Esophagus muscularis mucosa (tissue), 4 donors: ENCODE results near the gene GON7.

ENCODE experiments used
- EP300 ChIP-seq: sonication (generic); formaldehyde crosslinking; IDR thresholded peaks from one replicate; pipeline ENCODE4 v1.6.1; 2017; ENCODE audit warnings: antibody characterized with exemption
- POLR2A ChIP-seq: fragments of 450-650 bp; IDR thresholded peaks from one replicate; pipeline ENCODE4 v1.6.1; 2017; ENCODE audit warnings: antibody characterized with exemption, moderate library complexity, mild to moderate bottlenecking, low read depth
- POLR2AphosphoS5 ChIP-seq, 2 donors: sonication (generic); formaldehyde crosslinking; IDR thresholded peaks; one replicate each; pipeline ENCODE4 v1.6.1; 2017; ENCODE audit warnings: antibody characterized with exemption in 2 of 2
- TF ChIP-seq, protein P1 (sequence below), 3 experiments: fragments of 200-600 bp in 2 of 3; fragments of 450-650 bp in 1 of 3; sonication (generic) in 2 of 3; IDR thresholded peaks; one replicate each; pipeline ENCODE4 v1.5.1; 2017 to 2019; ENCODE audit warnings: antibody characterized with exemption in 3 of 3, mild to moderate bottlenecking in 2 of 3, moderate library complexity in 1 of 3

DNA sequence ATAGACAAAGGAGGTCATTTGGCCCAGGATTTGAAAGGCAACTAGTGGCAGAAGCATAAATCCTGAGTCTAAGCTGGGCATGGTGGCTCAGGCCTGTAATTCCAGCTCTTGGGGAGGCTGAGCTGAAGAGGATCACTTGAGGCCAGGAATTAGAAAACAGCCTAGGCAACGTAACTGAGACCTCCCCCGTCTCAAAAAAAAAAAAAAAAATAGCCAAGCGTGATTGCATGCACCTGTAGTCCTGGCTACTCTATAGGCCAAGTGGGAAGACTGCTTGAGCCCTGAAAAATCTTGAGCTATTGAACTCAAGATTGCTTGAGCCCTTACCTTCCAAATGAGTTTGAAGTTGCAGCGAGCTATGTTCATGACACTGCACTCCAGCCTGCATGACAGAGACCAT lies 7.8 kb downstream of the GON7 start:
- TF ChIP-seq, protein P1, sequence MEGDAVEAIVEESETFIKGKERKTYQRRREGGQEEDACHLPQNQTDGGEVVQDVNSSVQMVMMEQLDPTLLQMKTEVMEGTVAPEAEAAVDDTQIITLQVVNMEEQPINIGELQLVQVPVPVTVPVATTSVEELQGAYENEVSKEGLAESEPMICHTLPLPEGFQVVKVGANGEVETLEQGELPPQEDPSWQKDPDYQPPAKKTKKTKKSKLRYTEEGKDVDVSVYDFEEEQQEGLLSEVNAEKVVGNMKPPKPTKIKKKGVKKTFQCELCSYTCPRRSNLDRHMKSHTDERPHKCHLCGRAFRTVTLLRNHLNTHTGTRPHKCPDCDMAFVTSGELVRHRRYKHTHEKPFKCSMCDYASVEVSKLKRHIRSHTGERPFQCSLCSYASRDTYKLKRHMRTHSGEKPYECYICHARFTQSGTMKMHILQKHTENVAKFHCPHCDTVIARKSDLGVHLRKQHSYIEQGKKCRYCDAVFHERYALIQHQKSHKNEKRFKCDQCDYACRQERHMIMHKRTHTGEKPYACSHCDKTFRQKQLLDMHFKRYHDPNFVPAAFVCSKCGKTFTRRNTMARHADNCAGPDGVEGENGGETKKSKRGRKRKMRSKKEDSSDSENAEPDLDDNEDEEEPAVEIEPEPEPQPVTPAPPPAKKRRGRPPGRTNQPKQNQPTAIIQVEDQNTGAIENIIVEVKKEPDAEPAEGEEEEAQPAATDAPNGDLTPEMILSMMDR (IDR thresholded peaks at IDR 0.05), result no peak
- TF ChIP-seq EP300 (no peak), POLR2A (no peak), POLR2AphosphoS5 (IDR thresholded peaks at IDR 0.05) (no peak)
